GM21529 (cell line): ENCODE measurements around the gene VIPR2.

Experiments used
- ATAC-seq: cut with Tn5 transposase; IDR thresholded peaks from one replicate; pipeline ENCODE4 v1.9.1; 2021; ENCODE audit not compliant: unreplicated experiment

VIPR2 gene

DNA sequence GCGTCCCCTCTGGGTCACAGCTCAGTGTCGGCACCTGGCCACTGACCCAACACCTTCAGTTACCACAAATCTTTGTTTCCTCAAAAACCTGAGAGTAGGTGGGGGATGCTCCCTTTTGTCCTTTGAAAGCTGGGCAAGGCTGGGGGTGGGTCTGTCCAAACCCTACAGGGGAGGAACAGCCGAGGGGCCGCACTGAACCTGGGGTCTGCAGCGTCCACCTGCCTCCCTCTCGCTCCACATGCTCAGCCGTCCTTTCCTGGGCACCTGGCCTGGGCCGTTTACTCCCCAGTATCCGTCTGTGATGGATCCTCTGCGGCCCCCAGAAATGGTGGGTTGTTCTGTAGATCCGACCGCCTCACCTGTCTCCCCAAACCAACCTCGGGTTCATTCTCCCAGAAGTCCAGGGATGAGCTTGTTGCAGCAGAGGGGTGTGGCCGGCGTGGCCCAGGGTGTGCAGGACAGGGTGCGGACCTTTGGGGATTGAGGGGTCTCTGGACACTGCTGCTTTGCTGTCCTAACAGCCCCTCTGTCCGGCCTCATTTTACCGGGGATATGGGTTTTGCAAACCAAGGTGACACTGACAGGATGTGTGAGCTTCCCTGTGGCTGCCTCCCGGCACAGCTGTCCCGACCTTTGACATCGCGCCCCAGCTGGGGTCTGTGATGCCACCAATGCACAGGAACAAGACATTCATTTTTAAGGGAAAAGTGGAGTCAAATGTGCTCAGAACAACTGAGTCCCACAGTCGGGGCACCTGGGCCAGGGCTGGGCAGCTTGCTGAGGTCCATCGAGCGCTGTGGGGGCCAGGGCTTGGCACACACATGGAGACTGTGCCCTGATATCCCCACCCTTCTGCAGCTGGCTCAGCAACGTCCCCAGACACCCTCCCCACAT, 115.9 kb downstream of the VIPR2 start:
- ATAC-seq, result no peak

GRCh38 chr7:159027789-159028507, 116.7 kb downstream of the VIPR2 start:
- ATAC-seq, result no peak

- no peak for ATAC-seq
Observed at GRCh38 chr7:159027056-159027788, 117.4 kb downstream of the VIPR2 start.

- no peak for ATAC-seq
Observed at GRCh38 chr7:159026271-159027055, 118.2 kb downstream of the VIPR2 start.

DNA sequence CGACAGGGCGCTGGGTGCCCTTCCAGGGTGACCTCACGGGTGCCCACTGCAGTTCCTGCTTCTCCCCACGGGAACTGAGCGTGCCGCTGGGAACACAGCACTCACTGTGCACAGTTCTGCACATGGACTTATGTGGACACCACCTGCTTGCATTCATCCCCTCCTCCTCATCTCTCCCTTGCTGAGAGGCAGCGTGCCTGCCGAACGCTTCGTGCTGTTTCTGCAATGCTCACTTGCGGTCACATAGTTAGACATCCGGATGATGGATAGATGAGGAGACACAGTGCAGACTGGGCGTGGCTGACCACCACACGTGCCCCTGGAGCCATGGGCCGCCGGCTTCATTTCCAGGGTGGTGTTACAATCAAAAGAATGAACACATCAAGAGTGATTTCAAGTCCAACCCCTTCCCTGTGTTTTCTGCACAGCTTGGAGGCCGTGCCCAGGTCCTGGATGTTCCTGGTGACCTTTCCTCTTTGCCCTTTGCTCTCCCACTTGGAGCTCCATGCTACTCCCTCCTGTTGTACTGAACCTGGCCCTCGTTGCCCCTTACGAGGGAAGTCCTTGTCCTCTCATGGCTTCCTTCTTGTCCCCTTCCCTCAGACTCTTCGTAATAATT, 119.4 kb downstream of the VIPR2 start:
- no peak for ATAC-seq

GRCh38 chr7:159024280-159024951, 120.3 kb downstream of the VIPR2 start:
- ATAC-seq, result no peak

GRCh38 chr7:159023746-159024145, 120.9 kb downstream of the VIPR2 start:
- no peak for ATAC-seq

- no peak for ATAC-seq
Observed at GRCh38 chr7:159023206-159023605, 121.5 kb downstream of the VIPR2 start.

- no peak for ATAC-seq
Observed at GRCh38 chr7:159022238-159022993, 122.3 kb downstream of the VIPR2 start.

- ATAC-seq, result no peak
Observed at GRCh38 chr7:159020987-159021386, 123.7 kb downstream of the VIPR2 start.

- ATAC-seq, result no peak
Observed at GRCh38 chr7:159019111-159019510, 125.6 kb downstream of the VIPR2 start.

- no peak for ATAC-seq
Observed at GRCh38 chr7:159017741-159018140, 126.9 kb downstream of the VIPR2 start.

GRCh38 chr7:159017210-159017609, 127.5 kb downstream of the VIPR2 start:
- ATAC-seq, result no peak

DNA sequence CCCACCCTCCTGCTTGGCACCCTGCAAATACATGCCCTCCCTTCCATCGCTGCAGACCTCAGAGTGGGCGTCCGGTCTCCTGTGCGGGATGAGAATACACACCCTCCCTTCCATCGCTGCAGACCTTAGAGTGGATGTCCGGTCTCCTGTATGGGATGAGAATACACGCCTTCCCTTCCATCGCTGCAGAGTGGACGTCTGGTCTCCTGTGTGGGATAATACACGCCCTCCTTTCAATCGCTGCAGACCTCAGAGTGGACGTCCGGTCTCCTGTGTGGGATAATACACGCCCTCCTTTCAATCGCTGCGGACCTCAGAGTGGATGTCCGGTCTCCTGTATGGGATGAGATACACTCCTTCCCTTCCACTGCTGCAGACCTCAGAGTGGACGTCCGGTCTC, 128.1 kb downstream of the VIPR2 start:
- no peak for ATAC-seq

DNA sequence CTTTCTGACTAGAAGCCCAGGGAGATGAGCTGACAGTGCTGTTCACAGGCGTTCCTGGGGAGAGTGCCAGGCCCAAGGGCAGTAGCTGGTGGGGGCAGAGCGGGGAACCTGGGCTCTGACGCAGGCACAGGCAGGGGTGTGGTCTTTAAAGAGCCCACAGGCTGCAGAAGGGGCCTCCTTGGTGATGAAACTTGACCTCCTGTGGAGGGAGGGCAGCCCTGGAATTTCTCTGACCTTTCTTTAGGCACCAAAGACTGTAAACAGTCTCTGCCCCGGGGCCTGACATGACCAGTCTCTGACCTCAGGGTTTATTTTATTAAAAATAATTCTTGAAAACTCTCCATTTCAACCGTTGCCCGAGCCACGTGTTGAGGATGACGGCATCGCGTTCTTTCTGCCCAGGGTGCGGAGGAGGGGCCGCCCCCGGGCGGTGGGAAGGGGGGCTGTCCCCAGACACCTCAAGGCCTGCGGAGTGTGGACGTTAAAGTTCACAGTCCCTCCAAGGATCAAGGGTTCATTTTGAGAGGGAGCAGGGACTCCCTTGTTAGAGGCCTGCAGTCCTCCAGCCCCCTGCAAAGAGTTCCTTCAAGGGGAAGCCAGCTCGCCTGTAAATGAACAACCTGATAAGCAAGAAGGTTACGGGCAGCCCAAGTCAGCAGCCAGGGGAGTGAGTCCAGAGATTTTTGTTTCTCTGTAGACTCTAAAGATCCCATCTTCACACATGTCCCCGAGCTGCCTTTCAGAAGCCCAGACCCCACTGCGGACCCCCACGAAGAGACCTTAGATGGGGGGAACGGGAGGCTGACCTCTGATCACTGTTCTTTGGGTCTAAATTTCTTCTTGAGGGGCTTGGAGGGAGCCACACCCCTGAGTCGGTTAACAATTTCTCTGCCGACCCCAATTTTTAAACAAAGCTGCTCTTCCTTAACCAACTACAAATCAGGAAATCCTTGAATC, 128.9 kb downstream of the VIPR2 start:
- ATAC-seq, result no peak

DNA sequence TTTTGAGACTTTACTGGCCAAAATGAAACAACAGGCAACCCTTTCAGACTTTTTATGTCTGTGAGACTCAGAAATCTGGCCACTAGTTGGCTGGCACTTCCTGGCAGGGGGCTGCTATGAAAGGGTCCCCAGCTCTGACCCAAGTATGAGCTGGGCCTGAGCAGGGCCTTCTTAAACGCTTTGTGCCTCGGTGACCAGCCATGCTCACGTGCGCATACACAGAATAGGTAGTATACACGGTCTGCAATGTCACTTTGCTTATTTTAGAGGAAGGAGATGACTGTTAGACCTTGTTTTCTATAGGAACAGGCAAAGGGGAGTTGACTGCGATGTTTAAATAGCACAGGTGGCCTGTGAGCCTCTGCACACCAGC, 129.6 kb downstream of the VIPR2 start:
- ATAC-seq, result no peak

GRCh38 chr7:159014297-159015062, 130.2 kb downstream of the VIPR2 start:
- no peak for ATAC-seq
